GM15510 (cell line): ENCODE data around the gene ZNF853.

Experiments
- POLR2A ChIP-seq: IDR thresholded peaks from 3 replicates; pipeline ENCODE4 v1.6.1; 2011; ENCODE audit warnings: borderline replicate concordance; ENCODE audit not compliant: insufficient read length; ENCODE audit errors: extremely low read depth

Gene ZNF853

DNA sequence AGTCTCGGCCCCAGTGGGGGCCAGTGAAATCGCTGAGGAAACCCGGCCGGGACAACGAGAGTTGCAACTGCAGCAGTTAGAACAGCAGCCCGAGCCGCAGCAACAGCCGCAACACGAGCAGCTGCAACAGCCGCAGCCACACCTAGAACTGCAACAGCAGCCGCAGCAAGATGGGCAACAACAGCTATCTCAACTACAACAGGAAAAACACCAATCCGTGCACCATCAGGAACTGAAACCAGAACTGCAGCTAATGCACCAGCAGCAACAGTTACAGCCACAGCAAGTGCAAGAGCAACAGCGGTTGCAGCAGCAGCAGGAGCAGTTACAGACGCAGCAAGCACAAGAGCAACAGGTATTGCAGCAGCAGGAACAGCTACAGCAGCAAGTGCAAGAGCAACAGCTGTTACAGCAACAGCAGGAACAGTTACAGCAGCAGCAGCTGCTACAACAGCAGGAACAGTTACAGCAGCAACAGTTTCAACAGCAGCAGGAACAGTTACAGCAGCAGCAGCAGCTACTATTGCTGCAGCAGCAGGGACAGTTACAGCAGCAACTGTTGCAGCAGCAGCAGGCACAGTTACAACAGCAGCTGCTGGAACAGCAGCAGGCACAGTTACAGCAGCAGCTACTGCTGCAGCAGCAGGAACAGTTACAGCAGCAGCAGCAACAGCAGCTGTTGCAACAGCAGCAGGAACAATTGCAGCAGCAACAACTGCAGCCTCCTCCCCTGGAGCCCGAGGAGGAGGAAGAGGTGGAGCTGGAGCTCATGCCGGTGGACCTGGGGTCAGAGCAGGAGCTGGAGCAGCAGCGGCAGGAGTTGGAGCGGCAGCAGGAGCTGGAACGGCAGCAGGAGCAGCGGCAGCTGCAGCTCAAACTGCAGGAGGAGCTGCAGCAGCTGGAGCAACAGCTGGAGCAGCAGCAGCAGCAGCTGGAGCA lies 6.1 kb downstream of the ZNF853 start:
- no peak for TF ChIP-seq POLR2A

DNA sequence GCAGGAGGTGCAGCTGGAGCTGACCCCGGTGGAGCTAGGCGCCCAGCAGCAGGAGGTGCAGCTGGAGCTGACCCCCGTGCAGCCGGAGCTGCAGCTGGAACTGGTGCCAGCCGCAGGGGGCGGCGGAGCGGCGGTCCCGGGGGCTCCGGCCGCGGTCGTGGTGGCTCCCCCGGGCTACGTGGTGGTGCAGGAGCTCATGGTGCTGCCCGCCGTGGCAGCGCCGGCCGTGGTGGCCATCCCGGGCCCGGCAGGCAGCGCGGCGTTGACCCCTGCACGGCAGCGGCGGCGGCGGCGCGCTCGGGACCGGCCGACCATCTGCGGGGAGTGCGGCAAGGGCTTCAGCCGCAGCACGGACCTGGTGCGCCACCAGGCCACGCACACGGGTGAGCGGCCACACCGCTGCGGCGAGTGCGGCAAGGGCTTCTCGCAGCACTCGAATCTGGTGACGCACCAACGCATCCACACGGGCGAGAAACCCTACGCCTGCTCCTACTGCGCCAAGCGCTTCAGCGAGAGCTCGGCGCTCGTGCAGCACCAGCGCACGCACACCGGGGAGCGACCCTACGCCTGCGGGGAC lies 6.8 kb downstream of the ZNF853 start:
- TF ChIP-seq POLR2A = no peak

DNA sequence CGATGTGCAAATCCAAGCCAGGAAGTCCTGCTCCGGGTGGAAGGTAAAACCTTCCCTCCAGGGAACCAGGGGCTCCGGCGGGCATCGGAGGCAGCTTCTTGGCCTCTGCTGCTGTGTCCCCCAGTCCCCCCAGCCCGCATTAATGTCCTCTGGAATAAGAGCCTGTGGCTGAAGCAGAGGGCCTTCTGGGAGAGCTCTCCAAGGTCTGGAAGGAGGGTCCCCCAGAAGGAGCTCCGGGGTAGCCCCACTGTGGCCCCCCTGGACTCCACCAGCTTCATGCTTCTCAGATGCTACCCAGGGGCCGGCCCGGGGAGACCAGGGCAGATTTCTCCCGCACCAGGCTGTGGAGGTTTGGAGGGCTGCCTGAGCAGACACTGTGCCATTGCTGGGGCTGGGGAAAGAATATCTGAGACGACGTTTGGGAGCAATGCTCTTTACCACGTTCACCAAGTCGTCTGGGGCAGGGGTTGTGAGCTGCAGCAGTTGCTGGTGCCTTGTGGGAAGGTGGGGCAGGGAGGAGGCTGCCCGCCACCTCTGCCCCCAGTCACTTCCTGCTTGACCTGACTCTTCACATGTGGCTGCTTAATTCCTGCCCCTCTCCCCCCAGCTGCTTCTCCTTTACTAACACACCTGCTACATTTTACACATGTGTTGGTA lies 8.3 kb downstream of the ZNF853 start:
- TF ChIP-seq POLR2A = no peak

DNA sequence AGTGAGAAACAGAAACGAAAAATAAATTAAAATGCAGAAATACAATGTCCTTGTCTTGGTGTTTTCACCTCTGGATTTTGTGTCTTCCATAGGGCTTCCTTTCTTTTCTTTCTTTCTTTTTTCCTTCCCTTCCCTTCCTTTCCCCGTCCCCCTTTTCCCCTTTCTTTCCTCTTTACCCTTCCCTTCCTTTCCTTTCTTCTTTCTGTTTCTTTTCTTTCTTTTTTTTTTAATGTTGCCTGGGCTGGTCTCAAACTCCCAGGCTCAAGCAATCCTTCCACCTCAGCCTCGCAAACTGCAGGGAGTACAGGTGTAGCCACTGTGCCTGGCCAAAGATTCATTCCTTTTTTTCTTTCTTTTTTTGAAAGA lies 8.8 kb downstream of the ZNF853 start:
- TF ChIP-seq POLR2A = no peak

DNA sequence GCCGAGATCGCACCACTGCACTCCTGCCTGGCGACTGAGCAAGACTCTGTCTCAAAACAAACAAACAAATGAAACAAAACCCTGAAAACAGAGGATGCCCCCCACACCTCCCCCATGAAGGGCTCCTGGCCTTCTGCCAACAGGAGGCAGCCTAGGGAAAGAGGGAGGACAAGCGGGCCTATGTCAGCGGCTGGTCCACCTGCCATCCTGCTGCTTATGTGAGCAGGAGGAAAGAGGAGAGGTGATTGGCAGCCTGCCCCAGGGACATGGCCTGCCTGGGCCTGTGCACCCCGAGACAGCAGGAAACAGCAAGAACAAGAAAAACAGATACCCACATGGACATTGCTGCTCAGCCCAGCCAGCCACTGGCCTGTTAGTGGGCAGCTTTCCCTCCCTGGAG lies 12.6 kb downstream of the ZNF853 start:
- TF ChIP-seq POLR2A = no peak

DNA sequence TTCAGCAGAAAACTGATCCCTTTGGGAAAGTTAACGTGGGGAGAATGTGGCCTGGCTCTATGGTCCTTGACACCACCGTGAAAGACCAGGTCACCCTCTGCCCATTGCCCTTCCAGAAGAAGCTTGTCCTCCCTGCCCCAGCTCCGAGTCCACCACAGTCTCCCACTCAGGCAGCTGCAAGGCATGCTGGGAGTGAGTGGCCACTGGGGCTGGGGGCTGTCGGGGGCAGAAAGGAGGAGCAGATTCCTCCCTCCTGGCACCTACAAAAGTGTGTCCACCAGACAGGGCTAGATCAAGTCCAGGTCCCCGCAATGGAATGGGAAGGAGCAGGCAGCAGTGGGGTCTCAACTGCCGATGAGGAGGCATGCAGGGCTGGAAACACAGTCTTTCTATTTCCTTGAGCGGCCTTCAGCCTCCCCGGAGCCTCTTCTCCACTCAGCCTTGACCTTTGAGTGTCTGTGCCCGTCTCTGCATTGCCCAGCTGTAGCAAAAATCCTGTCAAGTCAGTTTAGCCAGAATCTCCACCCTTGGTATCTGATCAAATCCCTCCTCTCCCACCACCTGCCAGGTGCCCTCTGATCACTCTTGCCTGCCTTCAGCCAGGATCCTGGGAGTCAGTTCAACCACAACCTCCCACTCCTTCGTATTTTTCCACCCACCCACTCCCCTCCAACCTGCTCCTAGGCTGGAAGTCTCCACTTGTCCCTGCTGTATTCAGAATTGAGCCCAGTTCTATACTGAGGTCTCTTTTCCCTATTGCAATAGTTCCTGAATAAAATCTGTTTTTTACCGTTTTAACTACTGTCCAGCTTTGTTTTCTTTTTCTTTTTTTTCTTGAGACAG lies 14.8 kb downstream of the ZNF853 start:
- no peak for TF ChIP-seq POLR2A

DNA sequence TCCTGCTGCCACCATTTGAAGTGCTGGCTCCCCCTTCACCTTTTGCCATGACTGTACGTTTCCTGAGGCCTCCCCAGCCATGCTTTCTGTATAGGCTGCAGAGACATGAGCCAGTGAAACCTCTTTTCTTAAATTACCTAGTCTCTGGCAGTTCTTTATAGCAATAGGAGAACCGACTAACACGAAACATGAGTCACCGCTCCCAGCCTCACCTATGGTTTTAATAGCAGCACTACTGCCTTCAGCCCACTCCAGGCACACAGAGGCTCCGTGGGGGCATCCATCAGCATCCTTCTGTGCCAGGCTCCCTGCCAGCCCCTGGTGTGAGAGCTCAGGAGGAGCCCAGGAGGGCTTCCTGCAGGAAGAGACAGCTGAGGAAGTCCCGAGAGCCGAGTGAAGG lies 16.2 kb downstream of the ZNF853 start:
- no peak for TF ChIP-seq POLR2A

DNA sequence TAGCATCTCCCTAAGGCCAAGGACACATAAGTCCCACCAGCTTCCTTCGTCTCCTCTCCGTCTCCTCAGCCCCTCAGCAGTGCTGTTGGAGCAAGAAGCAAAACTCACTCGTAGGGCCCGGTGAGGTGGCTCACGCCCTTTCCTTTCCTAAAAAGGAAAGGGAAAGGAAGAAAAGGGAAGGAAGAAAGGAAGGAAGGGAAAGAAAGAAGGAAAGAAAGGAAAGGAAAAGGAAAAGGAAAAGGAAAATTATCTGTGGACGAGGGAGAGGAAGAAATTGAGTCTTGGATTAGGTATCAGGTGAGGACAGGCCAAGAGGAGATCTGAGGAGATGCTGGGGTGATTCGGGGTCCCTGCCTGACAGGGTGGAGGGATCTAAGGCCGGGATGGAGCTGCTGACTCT lies 18.6 kb downstream of the ZNF853 start:
- TF ChIP-seq POLR2A = no peak

DNA sequence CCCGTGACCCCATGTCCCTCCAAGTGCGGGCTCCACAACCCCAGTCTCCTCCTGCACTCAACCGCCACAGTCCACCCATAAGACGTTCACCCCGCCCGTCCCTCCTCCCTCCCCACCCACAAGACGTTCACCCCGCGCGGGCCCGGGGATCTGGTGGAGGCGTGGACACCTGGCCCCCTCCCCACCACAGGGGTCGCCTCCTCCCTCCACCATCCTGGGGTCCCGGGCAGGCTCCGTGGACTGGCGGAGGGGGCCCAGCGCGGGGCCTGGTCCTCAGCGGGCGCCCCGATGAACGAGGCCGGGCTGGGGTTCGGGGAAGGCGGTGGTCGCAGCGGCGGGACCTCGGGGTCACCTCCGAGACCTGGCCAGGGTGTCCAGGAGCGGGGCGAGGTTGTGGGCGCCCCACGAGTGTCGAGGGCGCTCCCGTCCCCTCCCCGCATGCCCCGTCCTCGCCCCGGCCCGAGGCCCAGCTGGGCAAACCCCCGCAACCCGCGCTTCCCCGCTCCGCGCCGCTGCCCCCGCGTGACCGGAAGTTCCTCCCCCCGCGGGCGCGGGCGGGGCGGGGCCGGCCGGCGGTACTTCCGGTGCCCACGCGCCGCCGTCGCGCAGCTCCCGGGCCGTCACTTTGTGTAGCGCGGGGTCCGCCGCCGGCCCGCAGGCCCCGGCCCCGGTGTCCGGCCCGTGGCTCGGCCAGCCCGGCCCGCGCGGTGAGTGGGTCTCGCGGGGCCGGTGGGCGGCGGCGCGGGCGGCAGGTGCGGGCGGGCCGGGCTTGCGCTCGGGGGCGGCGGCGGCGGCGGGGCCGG lies 21.5 kb downstream of the ZNF853 start, which contains the start of gene ZNF316:
ZNF316 (plus strand) TSS at position 578 of the 803 bp plus-strand sequence. CDS start 5,092 bp downstream, outside the sequence.
- TF ChIP-seq POLR2A = peak; percentile 73

DNA sequence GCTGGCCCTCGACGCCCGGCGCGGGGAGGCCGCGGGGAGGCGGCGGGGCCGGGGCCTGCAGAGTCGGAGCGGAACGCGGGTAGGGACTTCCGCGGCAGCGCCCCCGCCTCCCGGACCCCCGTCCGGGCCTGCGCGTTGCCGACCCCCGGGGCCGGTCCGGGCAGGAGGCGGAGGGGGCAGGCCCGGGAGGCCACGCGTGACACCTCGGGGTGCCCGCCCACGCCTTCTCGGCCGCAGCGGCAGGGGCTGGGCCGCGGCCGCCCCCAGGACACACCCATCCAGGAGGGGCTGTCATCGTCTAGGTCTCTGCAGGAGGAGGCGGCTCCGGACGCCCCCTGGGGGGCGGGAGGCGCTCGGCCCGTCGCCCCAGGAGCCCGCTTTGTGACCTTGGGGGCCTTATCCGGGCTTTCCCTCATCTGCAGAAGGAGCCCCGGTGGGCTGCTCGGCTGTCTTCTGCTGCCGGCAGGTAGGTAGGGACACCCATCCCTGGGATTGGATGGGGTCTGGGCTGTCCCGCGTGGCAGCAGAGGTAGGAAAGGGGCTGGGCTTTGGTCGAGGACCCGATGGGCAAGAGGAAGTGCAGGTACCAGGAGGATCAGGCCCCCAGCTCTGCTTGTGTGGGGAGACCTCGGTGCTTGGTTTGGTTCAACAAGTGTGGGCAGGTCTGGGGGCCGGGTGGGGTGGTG lies 22.3 kb downstream of the ZNF853 start:
- no peak for TF ChIP-seq POLR2A

DNA sequence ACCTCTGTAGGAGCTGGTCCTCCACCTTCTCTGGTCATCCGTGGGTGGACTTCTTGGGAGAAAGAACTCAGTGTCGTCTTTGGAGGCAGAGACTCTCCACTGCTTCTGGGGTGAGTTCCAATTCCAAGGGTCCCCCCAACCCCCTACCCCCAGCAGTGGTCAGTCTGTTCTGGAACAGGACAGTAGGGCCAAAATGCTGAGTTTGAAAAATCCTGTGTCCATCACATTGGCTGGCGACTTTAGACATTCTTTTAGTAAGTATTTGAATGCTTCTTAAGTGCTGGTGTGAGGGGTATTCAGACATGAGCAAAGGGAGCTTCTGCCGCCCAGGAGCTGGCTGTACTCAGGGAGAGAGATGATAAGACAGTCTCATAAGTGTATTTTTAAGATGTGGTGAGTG lies 23.6 kb downstream of the ZNF853 start:
- TF ChIP-seq POLR2A = no peak

DNA sequence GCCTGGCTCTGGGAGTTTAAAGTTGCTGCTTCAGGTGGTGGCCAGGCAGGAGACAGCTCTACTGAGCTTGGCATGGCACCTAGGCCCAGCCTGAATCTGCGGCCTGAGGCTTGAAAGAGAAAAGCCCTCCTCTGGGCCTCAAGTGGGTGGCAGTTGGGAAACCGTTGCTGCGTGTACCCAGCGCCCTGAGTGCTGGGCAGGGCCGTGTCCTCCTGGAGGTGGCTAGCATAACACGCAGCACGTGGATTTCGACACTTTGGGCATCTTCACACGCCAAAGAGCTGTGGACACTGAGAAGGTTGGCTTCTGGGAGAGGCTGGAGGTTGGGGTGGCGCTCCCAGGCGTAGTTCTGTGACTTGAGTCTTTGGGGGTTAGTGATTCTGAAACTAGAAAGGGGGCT lies 24.2 kb downstream of the ZNF853 start:
- no peak for TF ChIP-seq POLR2A

DNA sequence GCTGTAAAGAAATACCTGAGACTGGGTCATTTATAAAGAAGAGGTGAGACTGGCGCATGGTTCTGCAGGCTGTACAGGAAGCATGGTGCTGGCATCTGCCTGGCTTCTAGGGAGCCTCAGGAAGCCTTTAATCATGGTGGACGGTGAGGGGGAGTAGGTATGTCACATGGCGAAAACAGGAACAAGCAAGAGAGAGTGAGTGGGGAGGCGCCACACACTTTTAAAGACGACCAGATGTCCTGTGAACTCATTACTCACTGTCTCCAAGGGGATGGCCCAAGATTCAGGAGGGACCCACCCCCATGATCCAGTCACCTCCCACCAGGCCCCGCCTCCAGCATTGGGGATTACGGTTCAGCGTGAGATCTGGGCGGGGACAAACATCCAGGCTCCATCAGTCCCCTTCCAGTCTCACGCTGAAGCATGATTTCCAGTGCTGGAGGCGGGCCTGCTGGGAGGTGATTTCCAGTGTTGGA lies 24.9 kb downstream of the ZNF853 start:
- no peak for TF ChIP-seq POLR2A
